SK-N-SH (cell line): ENCODE results near the gene BZW2. TPM values are rescaled to one million over a fixed set of nuclear protein-coding genes. Genes with fewer than 3 reads are reported as not detected.

ENCODE experiments used
- CTCF ChIA-PET: fragments of 300-600, 350-600 bp; formaldehyde crosslinking; extraction: SDS; loops from one replicate; lab custom pipeline; 2021; lab: Yijun Ruan, JAX
- POLR2A ChIA-PET: fragments of 350-600 bp; sonication (Branson Sonifier 250); formaldehyde crosslinking; extraction: SDS; loops from one replicate; lab custom pipeline; 2020; ENCODE audit warnings: antibody characterized with exemption, inconsistent platforms; lab: Yijun Ruan, JAX
- DNase-seq: peaks from one replicate; pipeline ENCODE4 v3.0.0; 2012
- H2AFZ ChIP-seq: fragments of 200-600 bp; sonication (generic); 2 replicates; pipeline ENCODE4 v1.8.1; 2016; ENCODE audit warnings: antibody characterized with exemption, mild to moderate bottlenecking, low read depth
- H3F3A ChIP-seq: fragments of 200-600 bp; sonication (generic); replicated peaks from 2 replicates; pipeline ENCODE3; 2016; ENCODE audit warnings: antibody characterized with exemption, mild to moderate bottlenecking; ENCODE audit not compliant: insufficient read depth
- H3K27ac ChIP-seq, 2 experiments: fragments of 200-500 bp in 1 of 2; fragments of 200-600 bp in 1 of 2; sonication (Bioruptor generic) in 1 of 2; sonication (generic), shearing (Covaris generic) in 1 of 2; 2 replicates each; pipeline versions ENCODE4 v1.5.1 to v1.6.1; 2014 to 2016; ENCODE audit warnings: low read depth in 2 of 2, inconsistent platforms in 1 of 2, low read length in 1 of 2, mild to moderate bottlenecking in 1 of 2, mixed read lengths in 1 of 2
- H3K27me3 ChIP-seq: fragments of 200-600 bp; sonication (generic), shearing (Covaris generic); 2 replicates; pipeline ENCODE4 v1.6.1; 2016; ENCODE audit warnings: mixed run types; ENCODE audit not compliant: insufficient read depth
- H3K36me3 ChIP-seq, 2 experiments: fragments of 200-500 bp in 1 of 2; fragments of 200-600 bp in 1 of 2; sonication (Bioruptor generic) in 1 of 2; sonication (generic) in 1 of 2; replicated peaks in 1 of 2; 2 replicates each; pipeline versions ENCODE3 to v1.5.1; 2014 to 2016; ENCODE audit warnings: low read length in 1 of 2, mild to moderate bottlenecking in 1 of 2; ENCODE audit not compliant: insufficient read depth in 2 of 2, control insufficient read depth in 1 of 2
- H3K4me1 ChIP-seq, 2 experiments: fragments of 200-500 bp in 1 of 2; fragments of 200-600 bp in 1 of 2; sonication (Bioruptor generic) in 1 of 2; sonication (generic), shearing (Covaris generic) in 1 of 2; 2 replicates each; pipeline versions ENCODE4 v1.5.1 to v1.6.1; 2014 to 2016; ENCODE audit warnings: low read depth in 1 of 2, low read length in 1 of 2, mixed run types in 1 of 2; ENCODE audit not compliant: insufficient read depth in 2 of 2, control insufficient read depth in 1 of 2
- H3K4me2 ChIP-seq: fragments of 200-600 bp; sonication (generic), shearing (Covaris generic); 2 replicates; pipeline ENCODE4 v1.6.1; 2017; ENCODE audit warnings: mixed run types
- H3K4me3 ChIP-seq, 2 experiments: fragments of 200-500 bp in 1 of 2; fragments of 200-600 bp in 1 of 2; sonication (Bioruptor generic) in 1 of 2; sonication (generic), shearing (Covaris generic) in 1 of 2; 2 replicates each; pipeline versions ENCODE4 v1.5.1 to v1.8.1; 2014 to 2016; ENCODE audit warnings: low read depth in 2 of 2, inconsistent platforms in 1 of 2, low read length in 1 of 2, mild to moderate bottlenecking in 1 of 2, mixed read lengths in 1 of 2, moderate library complexity in 1 of 2
- H3K79me2 ChIP-seq: fragments of 200-600 bp; sonication (generic); 2 replicates; pipeline ENCODE4 v1.8.1; 2017; ENCODE audit warnings: mild to moderate bottlenecking; ENCODE audit not compliant: insufficient read depth
- H3K9ac ChIP-seq: fragments of 200-600 bp; sonication (generic); 2 replicates; pipeline ENCODE4 v1.6.1; 2017; ENCODE audit warnings: mixed run types
- H3K9me2 ChIP-seq: fragments of 200-600 bp; sonication (generic); 2 replicates; pipeline ENCODE4 v1.6.1; 2017; ENCODE audit warnings: mixed run types
- H3K9me3 ChIP-seq: fragments of 200-600 bp; sonication (generic); 2 replicates; pipeline ENCODE4 v1.6.1; 2017; ENCODE audit warnings: mixed run types, mild to moderate bottlenecking, moderate library complexity
- H4K20me1 ChIP-seq: fragments of 200-600 bp; sonication (generic); 2 replicates; pipeline ENCODE4 v1.6.1; 2017; ENCODE audit warnings: mild to moderate bottlenecking, mixed run types; ENCODE audit not compliant: insufficient read depth
- ELF1 ChIP-seq: IDR thresholded peaks from 2 replicates; pipeline ENCODE4 v1.4.0; 2012
- EP300 ChIP-seq, 2 experiments: IDR thresholded peaks; 2 replicates each; pipeline versions ENCODE4 v1.4.0 to v1.6.1; 2012; ENCODE audit warnings: borderline replicate concordance in 1 of 2, low read depth in 1 of 2, low read length in 1 of 2
- GATA2 ChIP-seq: sonication (generic); formaldehyde crosslinking; IDR thresholded peaks from 2 replicates; pipeline ENCODE4 v1.5.0; 2020; ENCODE audit warnings: mild to moderate bottlenecking, missing genetic modification reagents
- POLR2AphosphoS5 ChIP-seq: IDR thresholded peaks from 2 replicates; pipeline ENCODE4 v1.6.1; 2012; ENCODE audit warnings: low read depth, low read length
- RAD21 ChIP-seq: IDR thresholded peaks from 2 replicates; pipeline ENCODE4 v1.6.1; 2012; ENCODE audit warnings: mild to moderate bottlenecking, low read length
- REST ChIP-seq: IDR thresholded peaks from 2 replicates; pipeline ENCODE4 v1.6.1; 2012; ENCODE audit warnings: mild to moderate bottlenecking, low read depth, low read length, moderate library complexity
- SIN3A ChIP-seq: IDR thresholded peaks from 2 replicates; pipeline ENCODE4 v1.6.1; 2012; ENCODE audit warnings: low read depth, mild to moderate bottlenecking, low read length, moderate library complexity, borderline replicate concordance
- SMC3 ChIP-seq: IDR thresholded peaks from 2 replicates; pipeline ENCODE4 v1.6.1; 2012; ENCODE audit warnings: low read depth, low read length, improper control_type of control experiment
- USF2 ChIP-seq: fragments of 150-350 bp; IDR thresholded peaks from 2 replicates; pipeline ENCODE4 v1.6.1; 2017; ENCODE audit warnings: antibody characterized with exemption, low read length, low read depth, borderline replicate concordance
- YY1 ChIP-seq: IDR thresholded peaks from 2 replicates; pipeline ENCODE4 v1.4.0; 2012; ENCODE audit warnings: low read depth, mild to moderate bottlenecking
- WGBS: methylation state at CpG from one replicate; pipeline ENCODE4 v1.1.6; 2017; ENCODE audit warnings: low lambda C conversion rate; 5-methylcytosine and 5-hydroxymethylcytosine counted together
- polyA plus RNA-seq, 3 experiments: library from polyadenylated mRNA; depleted of rRNA; stranded (reverse); fragments of >200 nt; gene quantifications; 2 replicates each; pipeline ENCODE4 v1.2.3, GENCODE V29; 2012

Gene BZW2
- polyA plus RNA-seq, 1 of the 3 experiments (the other 2 are of a cell fraction): 71.9 TPM

DNA sequence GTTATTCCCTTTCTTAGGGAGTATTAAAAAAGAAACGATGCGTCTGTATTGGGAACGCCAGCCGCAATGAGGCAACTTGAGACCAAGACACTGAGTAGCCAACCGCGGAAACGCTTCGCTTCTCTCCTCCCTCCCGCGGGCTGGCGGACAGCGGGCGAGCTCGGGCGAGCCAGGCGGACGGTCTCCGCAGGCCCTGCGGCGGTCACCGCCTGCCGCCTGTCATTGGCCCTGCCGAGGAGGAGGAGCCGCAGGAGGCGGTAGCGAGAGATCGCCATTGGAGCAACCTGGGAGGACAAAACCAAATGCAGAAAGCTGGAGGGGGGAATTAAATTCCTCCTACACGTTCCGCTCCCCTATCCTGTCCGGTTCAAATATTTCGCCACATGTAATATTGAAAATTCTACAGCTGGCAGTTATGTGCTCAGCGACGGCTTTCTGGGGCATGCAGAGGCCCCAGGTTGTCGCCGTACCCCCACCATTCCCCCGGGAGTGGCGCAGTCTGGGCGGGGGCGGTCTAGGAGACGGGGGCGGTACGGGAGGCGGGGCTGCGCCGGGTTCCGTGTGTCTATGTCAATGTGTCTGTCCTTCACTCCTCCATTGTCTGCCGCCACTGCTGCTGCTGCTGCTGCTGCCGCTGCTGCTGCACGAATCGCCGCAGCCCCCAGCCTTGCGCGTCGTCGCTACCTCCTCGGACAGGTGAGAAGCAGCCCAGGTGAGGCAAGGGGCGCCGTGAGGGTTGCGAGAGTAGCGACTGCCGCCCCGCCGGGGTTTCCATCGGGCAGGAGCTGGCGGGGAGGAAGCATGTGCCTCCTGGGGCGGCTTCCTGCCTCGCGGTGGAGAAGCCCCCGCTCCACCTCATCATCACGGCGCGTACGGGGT, at the start of gene BZW2, which contains the start of gene ANKMY2 (continued):
- TF ChIP-seq REST (peak; percentile 45), SMC3 (no peak), RAD21 (no peak), USF2 (0 out of 2 replicates have a peak, but pooled peaks have one; percentile 18)

DNA sequence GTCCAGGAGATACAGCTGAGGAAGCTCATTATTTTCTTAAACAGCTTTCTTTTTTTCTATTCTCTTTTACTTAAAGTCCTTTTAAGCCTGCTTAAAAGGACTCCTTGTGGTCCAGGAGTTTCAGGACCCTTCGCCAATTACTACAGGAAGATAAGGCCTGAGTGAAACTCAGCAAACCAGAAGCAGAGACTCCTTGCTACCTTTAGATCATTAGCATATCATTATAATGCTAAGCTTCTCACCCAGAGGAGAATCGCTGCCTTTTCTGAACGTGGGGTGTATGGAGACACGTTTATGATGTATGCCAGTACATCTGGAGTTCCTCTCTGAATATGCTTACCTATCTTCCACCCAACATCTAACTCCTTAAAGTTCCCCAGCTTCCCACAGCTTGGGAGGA, 48.0 kb upstream of the BZW2 start:
- ChIA-PET CTCF (interaction anchor here (0.8 to 1.3 kb wide), 6 partner anchors 10 to 519 kb away, joined by 3 to 4 read pairs (median 3); no protein-coding TSS in a partner anchor), POLR2A (no interaction called here)
- Histone ChIP-seq H4K20me1 (no peaks in the 10 kb centered on the region), H3K4me3 (no peak overlapping the region), H3K27me3 (no peaks in the 10 kb centered on the region), H3K9ac (no peak overlapping the region), H2AFZ (no peak overlapping the region), H3K4me1 (peaks cover 0 to 4% of the 10 kb centered on the region in 2 experiments; a peak in 1 of 4 replicates), H3K27ac (no peak overlapping the region), H3K4me2 (no peak overlapping the region), H3F3A (peaks cover 3% of the 10 kb centered on the region), H3K36me3 (peaks cover 28 to 33% of the 10 kb centered on the region in 2 experiments), H3K9me3 (no peaks in the 10 kb centered on the region), H3K9me2 (no peaks in the 10 kb centered on the region), H3K79me2 (no peaks in the 10 kb centered on the region)
- no peak for DNase-seq
- no peak for TF ChIP-seq YY1
- no peak for TF ChIP-seq SIN3A
- no peak for TF ChIP-seq EP300 (IDR thresholded peaks at IDR 0.05; ENCODE audit: borderline replicate concordance in 1 of 2, low read depth in 1 of 2, low read length in 1 of 2)
- no peak for TF ChIP-seq ELF1
- 73% methylated on average over 4 of the region's 4 CpGs for WGBS

DNA sequence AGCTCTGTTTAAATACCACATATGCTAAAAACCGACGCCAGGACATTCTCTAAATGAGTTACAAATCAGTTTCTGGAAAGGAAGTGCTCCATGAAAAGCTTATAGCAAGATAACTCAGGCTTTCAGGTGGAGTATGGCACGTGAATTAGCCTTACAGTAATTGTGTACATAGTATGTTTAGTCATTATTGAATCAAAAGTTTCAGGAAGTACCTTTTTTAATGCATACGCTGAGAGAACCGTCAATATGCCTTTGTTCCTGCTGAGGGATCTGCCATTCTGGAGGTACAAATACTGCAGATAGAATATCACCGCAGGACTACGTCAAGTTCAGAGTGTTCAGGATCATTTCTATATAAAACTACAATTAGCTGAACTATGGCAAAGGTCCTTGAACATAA, 46.1 kb upstream of the BZW2 start:
- Histone ChIP-seq H3K36me3 (peaks cover 45 to 52% of the 10 kb centered on the region in 2 experiments), H3F3A (no peaks in the 10 kb centered on the region), H4K20me1 (no peaks in the 10 kb centered on the region), H3K4me3 (no peak overlapping the region), H3K79me2 (no peaks in the 10 kb centered on the region), H3K4me2 (no peak overlapping the region), H3K27me3 (no peaks in the 10 kb centered on the region), H3K4me1 (no peaks in the 10 kb centered on the region; a peak in 1 of 4 replicates), H2AFZ (no peak overlapping the region), H3K9ac (no peak overlapping the region), H3K9me2 (no peaks in the 10 kb centered on the region), H3K27ac (peak overlapping the region in 1 of 2 experiments; percentile 47; a peak in 1 of 4 replicates), H3K9me3 (no peaks in the 10 kb centered on the region)
- DNase-seq: no peak
- no peak for TF ChIP-seq POLR2AphosphoS5
- TF ChIP-seq GATA2 (CRISPR knock-in tag): 0 out of 2 replicates have a peak, but pooled peaks have one; percentile 18
- POLR2A ChIA-PET: no interaction called here
- CTCF ChIA-PET: interaction anchor here (1.8 to 2.1 kb wide), 2 partner anchors 12 to 318 kb away, joined by 3 to 5 read pairs; no protein-coding TSS in a partner anchor
- 87% methylated on average over 7 of the region's 7 CpGs for WGBS
